Left lung (tissue), 10 donors: ENCODE data around the gene GNS. TPM values are rescaled to one million over a fixed set of nuclear protein-coding genes. Genes with fewer than 3 reads are reported as not detected.
A peak's percentile ranks its signal among the peaks of the same experiment; 100 is the strongest.

Experiments
- ATAC-seq: fragments of 200-7000 bp; cut with Tn5 transposase; one replicate; pipeline ENCODE4 v1.9.1; 2020; ENCODE audit warnings: moderate library complexity
- DNase-seq, 4 donors: peaks; one replicate each; pipeline ENCODE4 v3.0.0-alpha.2; 2013 to 2020
- H3K27ac ChIP-seq, 2 donors: fragments of 200-600 bp; sonication (generic) in 1 of 2; one replicate each; pipeline versions ENCODE4 v1.5.0 to v1.8.0; 2020 to 2021
- H3K27me3 ChIP-seq, 2 donors: fragments of 200-600 bp; sonication (generic) in 1 of 2; one replicate each; pipeline versions ENCODE4 v1.5.0 to v1.8.0; 2020 to 2021
- H3K36me3 ChIP-seq, 2 donors: fragments of 200-600 bp; sonication (generic) in 1 of 2; one replicate each; pipeline versions ENCODE4 v1.5.0 to v1.8.0; 2020 to 2021
- H3K4me1 ChIP-seq, 2 donors: fragments of 200-600 bp; one replicate each; pipeline ENCODE4 v1.8.0; 2021
- H3K4me3 ChIP-seq, 2 donors: fragments of 200-600 bp; sonication (generic) in 1 of 2; one replicate each; pipeline versions ENCODE4 v1.5.0 to v1.8.0; 2020 to 2021; ENCODE audit warnings: mild to moderate bottlenecking in 1 of 2
- H3K9me3 ChIP-seq, 2 donors: fragments of 200-600 bp; sonication (generic) in 1 of 2; one replicate each; pipeline versions ENCODE4 v1.5.0 to v1.8.0; 2020 to 2021
- CTCF ChIP-seq, 2 donors: fragments of 200-600 bp; sonication (generic) in 1 of 2; IDR thresholded peaks; one replicate each; pipeline versions ENCODE4 v1.5.0 to v1.8.0; 2021; ENCODE audit warnings: antibody characterized with exemption in 2 of 2
- intact Hi-C, 2 donors: fragments of 100-400 bp; cut with DNase I; formaldehyde crosslinking; loops; one replicate each; pipeline versions ENCODE4 v1.11.2 to v1.14.2; 2022
- polyA plus RNA-seq, 6 donors: library from polyadenylated mRNA; unstranded; fragments of 120-200 nt; gene quantifications; one replicate each; pipeline ENCODE4 v1.2.1, GENCODE V29; 2013; ENCODE audit not compliant: insufficient read length in 6 of 6
- total RNA-seq, 2 donors: library from RNA; stranded (reverse); fragmentation: NEBNext Ultra II Directional; extraction: Animal tissue kit (Norgen Biotek cat#: 25700); gene quantifications; one replicate each; pipeline ENCODE4 v1.2.1, GENCODE V29; 2021
- donor health status: DM: no; HTN: yes; CAD: no.
- donor health status: DM: no; HTN: no; CAD: no.

GNS gene
- total and polyA plus RNA-seq, 8 donors: 77.3 to 196 (median 96.0) TPM

DNA sequence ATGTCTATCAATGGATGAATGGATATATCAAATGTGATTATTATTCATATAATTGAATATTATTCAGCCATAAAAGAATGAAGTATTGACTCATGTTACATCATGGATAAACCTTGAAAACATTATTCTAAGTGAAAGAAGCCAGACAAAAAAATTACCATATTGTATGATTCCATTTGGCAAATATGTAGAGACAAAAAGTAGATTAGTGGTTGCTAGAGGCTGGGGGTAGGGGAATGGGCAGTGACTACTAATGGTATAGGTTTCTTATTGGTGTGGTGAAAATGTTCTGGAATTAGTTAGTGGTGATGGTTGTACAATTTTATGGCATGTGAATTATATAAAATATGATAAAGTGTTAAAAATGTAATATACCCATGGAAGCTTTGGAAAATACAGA is 31.8 kb upstream of the GNS start:
- Histone ChIP-seq H3K27me3 (no peaks in the 10 kb centered on the region), H3K36me3 (no peaks in the 10 kb centered on the region), H3K4me3 (no peak overlapping the region), H3K27ac (no peak overlapping the region), H3K9me3 (no peaks in the 10 kb centered on the region), H3K4me1 (peaks cover 0 to 5% of the 10 kb centered on the region in 2 donors)
- intact Hi-C loops: no loop called here
- TF ChIP-seq CTCF (IDR thresholded peaks at IDR 0.05): no peak
- ATAC-seq: no peak
- no peak for DNase-seq

GRCh38 chr12:64790166-64790565 is 31.0 kb upstream of the GNS start:
- Histone ChIP-seq H3K9me3 (no peaks in the 10 kb centered on the region), H3K27ac (no peak overlapping the region), H3K27me3 (no peaks in the 10 kb centered on the region), H3K4me1 (no peaks in the 10 kb centered on the region), H3K4me3 (no peak overlapping the region), H3K36me3 (no peaks in the 10 kb centered on the region)
- TF ChIP-seq CTCF (IDR thresholded peaks at IDR 0.05): no peak
- intact Hi-C loops: no loop called here
- ATAC-seq (no peak), DNase-seq (peak in 2 of 4 donors; percentile 17 to 37)

GRCh38 chr12:64785838-64786237 is 26.6 kb upstream of the GNS start:
- Histone ChIP-seq H3K4me1 (peaks cover 0 to 23% of the 10 kb centered on the region in 2 donors), H3K9me3 (no peaks in the 10 kb centered on the region), H3K4me3 (no peak overlapping the region), H3K27ac (no peak overlapping the region), H3K36me3 (no peaks in the 10 kb centered on the region), H3K27me3 (peaks cover 4 to 31% of the 10 kb centered on the region in 2 donors)
- ATAC-seq (no peak), DNase-seq (no peak)
- no peak for TF ChIP-seq CTCF (IDR thresholded peaks at IDR 0.05)
- intact Hi-C loops: no loop called here

- no peak for TF ChIP-seq CTCF (IDR thresholded peaks at IDR 0.05)
- H3K4me1 ChIP-seq: peaks cover 0 to 30% of the 10 kb centered on the region in 2 donors
- intact Hi-C loops: no loop called here
- no peaks in the 10 kb centered on the region for H3K9me3 ChIP-seq
- peaks cover 12 to 62% of the 10 kb centered on the region in 2 donors for H3K27me3 ChIP-seq
- DNase-seq (no peak), ATAC-seq (peak; percentile 5)
- no peaks in the 10 kb centered on the region for H3K36me3 ChIP-seq
- peak overlapping the region; percentile 42 to 71 for H3K4me3 ChIP-seq
- peak overlapping the region; percentile 81 to 82 for H3K27ac ChIP-seq
Observed at GRCh38 chr12:64782191-64782876, 23.1 kb upstream of the GNS start.

DNA sequence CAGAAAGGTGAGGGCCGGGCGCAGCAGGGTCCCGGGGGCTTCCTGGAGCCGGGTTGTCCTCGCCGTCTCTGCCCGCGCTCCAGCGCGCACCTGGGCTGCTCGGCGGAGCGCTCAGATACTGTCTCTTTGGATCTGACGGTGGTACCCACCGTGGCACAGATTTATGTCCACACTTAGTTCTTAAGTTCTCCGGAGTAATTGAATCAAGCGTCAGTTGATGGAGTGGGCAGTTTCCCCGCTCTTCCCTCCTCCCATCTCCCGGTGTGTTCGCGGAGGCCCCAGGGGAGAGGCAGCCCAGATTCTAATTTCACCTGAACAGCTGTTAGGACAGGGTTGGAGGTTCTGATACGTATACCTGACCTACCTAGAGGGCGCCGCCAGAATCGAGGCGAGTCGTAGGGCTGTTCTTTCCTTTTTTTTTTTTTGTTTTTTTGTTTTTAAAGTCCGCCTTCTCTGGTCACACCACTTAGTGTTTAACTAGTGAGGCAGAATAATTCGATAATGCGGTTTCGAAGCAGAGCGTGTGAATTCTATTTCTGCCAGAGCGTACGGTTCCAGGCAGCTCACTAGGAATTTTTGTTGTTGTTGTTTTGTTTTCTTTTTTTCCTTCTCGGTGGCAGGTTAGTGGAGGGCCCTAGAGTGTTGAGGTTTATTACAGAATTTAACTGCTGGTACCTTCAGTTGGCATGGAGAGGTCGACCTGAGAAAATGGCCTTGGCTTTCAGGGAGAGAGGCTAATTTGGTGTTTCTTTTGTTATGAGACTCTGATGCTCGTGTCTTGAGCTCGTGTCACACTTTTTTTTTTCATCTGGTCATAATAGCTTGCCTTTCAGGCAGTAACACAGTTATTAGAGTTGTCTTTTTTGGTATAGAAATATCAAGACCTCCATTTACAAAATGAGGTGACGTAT is 22.3 kb upstream of the GNS start:
- Histone ChIP-seq H3K9me3 (no peaks in the 10 kb centered on the region), H3K4me3 (peak overlapping the region; percentile 42 to 71), H3K27me3 (peaks cover 12 to 62% of the 10 kb centered on the region in 2 donors), H3K4me1 (peaks cover 0 to 30% of the 10 kb centered on the region in 2 donors), H3K27ac (peak overlapping the region; percentile 81 to 82), H3K36me3 (no peaks in the 10 kb centered on the region)
- peak in 1 of 4 donors; percentile 20 for DNase-seq
- no peak for TF ChIP-seq CTCF (IDR thresholded peaks at IDR 0.05)
- intact Hi-C loops: no loop called here
- ATAC-seq: peak; percentile 71
